ENCODE results near the gene LRRC73. TPM values are rescaled to one million over a fixed set of nuclear protein-coding genes. Genes with fewer than 3 reads are reported as not detected.
A peak's percentile ranks its signal among the peaks of the same experiment; 100 is the strongest.

The LRRC73 gene
- total RNA-seq, 1 experiment from 2014 or later: 0.37 TPM

GRCh38 chr6:43521836-43522235, 11.7 kb upstream of the LRRC73 start:
- Mint-ChIP-seq H3K27me3 (ENCODE audit: insufficient read depth, unreplicated experiment) (no peaks in the 10 kb centered on the region), H3K4me3 (ENCODE audit: unreplicated experiment) (no peak overlapping the region), H3K36me3 (ENCODE audit: insufficient read depth, unreplicated experiment) (no peaks in the 10 kb centered on the region), H3K9me3 (ENCODE audit: unreplicated experiment) (no peaks in the 10 kb centered on the region), H3K4me1 (ENCODE audit: insufficient read depth, unreplicated experiment) (peaks cover 5% of the 10 kb centered on the region), H3K27ac (ENCODE audit: low read depth, unreplicated experiment) (no peak overlapping the region)
- no peak for TF ChIP-seq CTCF (IDR thresholded peaks at IDR 0.05; ENCODE audit: unreplicated experiment)
- intact Hi-C loops (cut with micrococcal nuclease): no loop called here
- CTCF ChIA-PET: no interaction called here
- POLR2A ChIA-PET: interaction anchor here (0.7 to 1.6 kb wide), 2 partner anchors 12 to 94 kb away, joined by 3 read pairs; partner anchors contain the start of genes ABCC10 and LRRC73
- no peak for DNase-seq (ENCODE audit: unreplicated experiment)
- BruUV-seq (replicated peaks): no TSS peak

- intact Hi-C loops (cut with micrococcal nuclease): no loop called here
- TSS peak; percentile 0 for BruUV-seq (replicated peaks)
- Mint-ChIP-seq H3K36me3 (ENCODE audit: insufficient read depth, unreplicated experiment) (peaks cover under 1% of the 10 kb centered on the region), H3K27ac (ENCODE audit: low read depth, unreplicated experiment) (no peak overlapping the region), H3K27me3 (ENCODE audit: insufficient read depth, unreplicated experiment) (no peaks in the 10 kb centered on the region), H3K4me1 (ENCODE audit: insufficient read depth, unreplicated experiment) (peaks cover 16% of the 10 kb centered on the region), H3K4me3 (ENCODE audit: unreplicated experiment) (no peak overlapping the region), H3K9me3 (ENCODE audit: unreplicated experiment) (no peaks in the 10 kb centered on the region)
- CTCF ChIA-PET: interaction anchor here (0.9 kb wide), 1 partner anchor 16 kb away, joined by 4 read pairs; no protein-coding TSS in a partner anchor
- TF ChIP-seq CTCF (IDR thresholded peaks at IDR 0.05; ENCODE audit: unreplicated experiment): no peak
- POLR2A ChIA-PET: interaction anchor here (1.4 kb wide), 1 partner anchor 10 kb away, joined by 4 read pairs; the partner anchor contains the start of gene LRRC73
- DNase-seq (ENCODE audit: unreplicated experiment): no peak
Observed at GRCh38 chr6:43520097-43520496, 10.0 kb upstream of the LRRC73 start.

- Mint-ChIP-seq H3K4me1 (ENCODE audit: insufficient read depth, unreplicated experiment) (peaks cover 13% of the 10 kb centered on the region), H3K27ac (ENCODE audit: low read depth, unreplicated experiment) (no peak overlapping the region), H3K36me3 (ENCODE audit: insufficient read depth, unreplicated experiment) (peaks cover 20% of the 10 kb centered on the region), H3K4me3 (ENCODE audit: unreplicated experiment) (no peak overlapping the region), H3K9me3 (ENCODE audit: unreplicated experiment) (no peaks in the 10 kb centered on the region), H3K27me3 (ENCODE audit: insufficient read depth, unreplicated experiment) (no peaks in the 10 kb centered on the region)
- intact Hi-C loops (cut with micrococcal nuclease): loop anchor here (5.0 kb wide), 1 partner anchor 345 kb away; the partner anchor contains the start of gene SRF
- TF ChIP-seq CTCF (IDR thresholded peaks at IDR 0.05; ENCODE audit: unreplicated experiment): no peak
- ChIA-PET CTCF (interaction anchor here (0.7 to 2.5 kb wide), 5 partner anchors 11 to 588 kb away, joined by 4 to 8 read pairs (median 4); partner anchors contain the start of gene CNPY3), POLR2A (interaction anchor here (0.7 to 3.8 kb wide), 26 partner anchors 8 to 772 kb away, joined by 3 to 27 read pairs (median 6); partner anchors contain the start of genes ABCC10, DLK2, DNPH1 and GTPBP2)
- DNase-seq (ENCODE audit: unreplicated experiment): peak; percentile 24
- BruUV-seq (replicated peaks): no TSS peak
Observed at GRCh38 chr6:43517505-43518357, 7.6 kb upstream of the LRRC73 start.

All from MCF 10A (cell line).